GM19193 (cell line): ENCODE data around the gene MAP4K3.

Source experiments
- POLR2A ChIP-seq: IDR thresholded peaks from 4 replicates; pipeline ENCODE4 v1.6.1; 2011; ENCODE audit not compliant: insufficient read depth, insufficient read length; ENCODE audit errors: extremely low read depth

MAP4K3 gene

GRCh38 chr2:39452396-39452795, 15.3 kb upstream of the MAP4K3 start:
- no peak for TF ChIP-seq POLR2A

- TF ChIP-seq POLR2A: no peak
Measured at GRCh38 chr2:39451954-39452353, 14.9 kb upstream of the MAP4K3 start.

- no peak for TF ChIP-seq POLR2A
Measured at GRCh38 chr2:39448169-39448502, 11.1 kb upstream of the MAP4K3 start.

GRCh38 chr2:39447266-39448168, 10.4 kb upstream of the MAP4K3 start:
- TF ChIP-seq POLR2A: no peak

- TF ChIP-seq POLR2A: no peak
Measured at GRCh38 chr2:39445934-39446333, 8.8 kb upstream of the MAP4K3 start.

GRCh38 chr2:39443009-39443408, 5.9 kb upstream of the MAP4K3 start:
- no peak for TF ChIP-seq POLR2A

- TF ChIP-seq POLR2A: no peak
Measured at GRCh38 chr2:39437522-39438296, 624 bp upstream of the MAP4K3 start.

- TF ChIP-seq POLR2A: no peak
Measured at GRCh38 chr2:39435741-39436591, 1.1 kb downstream of the MAP4K3 start.

- TF ChIP-seq POLR2A: no peak
Measured at GRCh38 chr2:39435234-39435633, 1.9 kb downstream of the MAP4K3 start.

GRCh38 chr2:39434233-39434897, 2.7 kb downstream of the MAP4K3 start:
- TF ChIP-seq POLR2A: no peak

- TF ChIP-seq POLR2A: no peak
Measured at GRCh38 chr2:39433586-39434195, 3.4 kb downstream of the MAP4K3 start.

- no peak for TF ChIP-seq POLR2A
Measured at GRCh38 chr2:39432701-39433100, 4.4 kb downstream of the MAP4K3 start.

GRCh38 chr2:39431592-39432316, 5.3 kb downstream of the MAP4K3 start:
- no peak for TF ChIP-seq POLR2A
